ENCODE measurements around the gene NEK6. TPM values are rescaled to one million over a fixed set of nuclear protein-coding genes. Genes with fewer than 3 reads are reported as not detected.

The NEK6 gene
- total and polyA plus RNA-seq, 10 of the 15 experiments (the other 5 are each of a cell fraction or from before 2014, with no cell fraction given): 31.3 to 161 (median 89.2) TPM

- no peak for FAIRE-seq
Measured at GRCh38 chr9:124330011-124330697, 72.4 kb downstream of the NEK6 start.

GRCh38 chr9:124331580-124331979, 73.8 kb downstream of the NEK6 start:
- H4K20me1 ChIP-seq (ENCODE audit: control insufficient read depth, insufficient read depth): no peaks in the 10 kb centered on the region
- DNase-seq (ENCODE audit: low read depth, low spot score) (no peak), FAIRE-seq (no peak), ATAC-seq (no peak)
- no peak overlapping the region for H2AFZ ChIP-seq (ENCODE audit: control insufficient read depth, low read depth, low read length)
- no peaks in the 10 kb centered on the region; the same call in 1 of the 2 replicates for H3K79me2 ChIP-seq (ENCODE audit: control insufficient read depth, insufficient read depth, low read length)
- no peaks in the 10 kb centered on the region; the same call in 2 of the 3 replicates for H3K9me3 ChIP-seq (replicated peaks; ENCODE audit: control insufficient read depth, insufficient read depth, low read length)
- BruUV-seq (replicated peaks): no TSS peak
- in situ Hi-C loops (cut with MboI) (no loop called here), intact Hi-C loops (cut with micrococcal nuclease; ENCODE audit: unreplicated experiment) (no loop called here)
- H3K27me3 ChIP-seq (replicated peaks in 1 of 2; ENCODE audit: control insufficient read depth in 2 of 2, insufficient read depth in 2 of 2, low read length in 1 of 2): no peaks in the 10 kb centered on the region
- 90% methylated on average over 11 of the region's 11 CpGs for WGBS (ENCODE audit: insufficient coverage, insufficient replicate concordance, low lambda C conversion rate, missing lambda C conversion rate)
- no peak overlapping the region for H3K27ac ChIP-seq (ENCODE audit: control insufficient read depth, insufficient read depth)
- ChIA-PET CTCF (interaction anchor here (0.9 kb wide), 1 partner anchor 203 kb away, joined by 3 read pairs; no protein-coding TSS in a partner anchor), SMC1A (ENCODE audit: uncharacterized antibody, unreplicated experiment) (no interaction called here), POLR2A (interaction anchor here (0.6 kb wide), 1 partner anchor 9 kb away, joined by 3 read pairs; no protein-coding TSS in a partner anchor), RAD21 (ENCODE audit: unreplicated experiment) (interaction anchor here (1.2 kb wide), 1 partner anchor 200 kb away, joined by 3 read pairs; no protein-coding TSS in a partner anchor)
- TF ChIP-seq POLR2AphosphoS5 (IDR thresholded peaks at IDR 0.05; ENCODE audit: low read length): 0 out of 2 replicates have a peak, but pooled peaks have one; percentile 7
- peak; percentile 51; the same call in 1 of the 2 replicates for TF ChIP-seq POLR2A (IDR thresholded peaks at IDR 0.05; ENCODE audit: low read depth, low read length)
- TF ChIP-seq ASH2L (IDR thresholded peaks at IDR 0.05; ENCODE audit: borderline replicate concordance, low read depth): no peak
- H3K9ac ChIP-seq (ENCODE audit: control insufficient read depth, insufficient read depth, low read length): no peak overlapping the region
- H3K4me3 ChIP-seq: no peak overlapping the region
- peaks cover 29 to 54% of the 10 kb centered on the region in 2 experiments for H3K36me3 ChIP-seq (ENCODE audit: control insufficient read depth in 2 of 2, insufficient read depth in 2 of 2, low read length in 1 of 2)
- H3K4me2 ChIP-seq (ENCODE audit: control insufficient read depth, insufficient read depth): no peak overlapping the region
- H3K4me1 ChIP-seq (ENCODE audit: control insufficient read depth, insufficient read depth, low read length): no peaks in the 10 kb centered on the region

More at GRCh38 chr9:124330011-124330697, 72.4 kb downstream of the NEK6 start:
- Histone ChIP-seq H3K9ac (ENCODE audit: control insufficient read depth, insufficient read depth, low read length) (no peak overlapping the region), H3K79me2 (ENCODE audit: control insufficient read depth, insufficient read depth, low read length) (no peaks in the 10 kb centered on the region; the same call in 1 of the 2 replicates), H3K9me3 (replicated peaks; ENCODE audit: control insufficient read depth, insufficient read depth, low read length) (no peaks in the 10 kb centered on the region; the same call in 2 of the 3 replicates), H4K20me1 (ENCODE audit: control insufficient read depth, insufficient read depth) (no peaks in the 10 kb centered on the region), H3K27me3 (replicated peaks in 1 of 2; ENCODE audit: control insufficient read depth in 2 of 2, insufficient read depth in 2 of 2, low read length in 1 of 2) (no peaks in the 10 kb centered on the region), H3K4me3 (no peak overlapping the region), H3K4me1 (ENCODE audit: control insufficient read depth, insufficient read depth, low read length) (no peaks in the 10 kb centered on the region), H2AFZ (ENCODE audit: control insufficient read depth, low read depth, low read length) (no peak overlapping the region), H3K4me2 (ENCODE audit: control insufficient read depth, insufficient read depth) (no peak overlapping the region), H3K36me3 (ENCODE audit: control insufficient read depth in 2 of 2, insufficient read depth in 2 of 2, low read length in 1 of 2) (peaks cover 31 to 63% of the 10 kb centered on the region in 2 experiments), H3K27ac (ENCODE audit: control insufficient read depth, insufficient read depth) (no peak overlapping the region)
- POLR2A ChIA-PET: no interaction called here
- in situ Hi-C loops (cut with MboI): no loop called here
- SMC1A ChIA-PET (ENCODE audit: uncharacterized antibody, unreplicated experiment): no interaction called here
- CTCF ChIA-PET: no interaction called here
- RAD21 ChIA-PET (ENCODE audit: unreplicated experiment): no interaction called here
- no peak for DNase-seq (ENCODE audit: low read depth, low spot score)
- intact Hi-C loops (cut with micrococcal nuclease; ENCODE audit: unreplicated experiment): no loop called here
- ATAC-seq: no peak
- TF ChIP-seq POLR2A (IDR thresholded peaks at IDR 0.05; ENCODE audit: low read depth, low read length) (peak; percentile 44; the same call in 1 of the 2 replicates), MAX (IDR thresholded peaks at IDR 0.05; ENCODE audit: low read depth, low read length) (no peak)
- BruUV-seq (replicated peaks): TSS peak; percentile 13
- WGBS (ENCODE audit: insufficient coverage, insufficient replicate concordance, low lambda C conversion rate, missing lambda C conversion rate): 78% methylated on average over 29 of the region's 29 CpGs

All from GM12878 (cell line).